H1 (cell line): ENCODE measurements around the gene RNF168. TPM values are rescaled to one million over a fixed set of nuclear protein-coding genes. Genes with fewer than 3 reads are reported as not detected.
A peak's percentile ranks its signal among the peaks of the same experiment; 100 is the strongest.

Experiments
- CTCF ChIA-PET: fragments of 300-600 bp; sonication (Branson Sonifier 250); formaldehyde crosslinking; loops from one replicate; lab custom pipeline; 2021; ENCODE audit not compliant: partially characterized antibody; lab: Charles Lee
- POLR2A ChIA-PET: fragments of 300-600 bp; sonication (Branson Sonifier 250); formaldehyde crosslinking; loops from one replicate; lab custom pipeline; 2021; ENCODE audit warnings: inconsistent platforms; ENCODE audit not compliant: partially characterized antibody; lab: Charles Lee
- DNase-seq, 2 experiments: peaks; one replicate each; pipeline versions ENCODE4 v3.0.0 to v3.0.0-alpha.2; 2010 to 2022; ENCODE audit warnings: low spot score in 2 of 2, low read depth in 1 of 2, mixed read lengths in 1 of 2
- FAIRE-seq: peaks from 2 replicates; lab custom pipeline; 2011; peaks lifted over from hg19 to GRCh38; lab: Jason Lieb, UNC
- H2AFZ ChIP-seq: 2 replicates; pipeline ENCODE4 v1.8.1; 2012; ENCODE audit warnings: low read length, inconsistent platforms
- H2AK5ac ChIP-seq: 2 replicates; pipeline ENCODE4 v1.6.1; 2013; ENCODE audit warnings: low read depth, low read length
- H2BK120ac ChIP-seq: replicated peaks from 2 replicates; pipeline ENCODE3; 2013; ENCODE audit warnings: low read depth, low read length, inconsistent platforms
- H2BK12ac ChIP-seq: 2 replicates; pipeline ENCODE4 v1.6.1; 2013; ENCODE audit warnings: low read depth, low read length
- H2BK15ac ChIP-seq: 2 replicates; pipeline ENCODE4 v1.6.1; 2013; ENCODE audit warnings: low read length
- H2BK20ac ChIP-seq: 2 replicates; pipeline ENCODE4 v1.6.1; 2013; ENCODE audit warnings: low read length
- H2BK5ac ChIP-seq: 2 replicates; pipeline ENCODE4 v1.6.1; 2013; ENCODE audit warnings: low read depth, low read length
- H3K14ac ChIP-seq: 2 replicates; pipeline ENCODE4 v1.6.1; 2013; ENCODE audit warnings: inconsistent platforms; ENCODE audit not compliant: insufficient read length
- H3K18ac ChIP-seq: 2 replicates; pipeline ENCODE4 v1.6.1; 2013; ENCODE audit warnings: low read length; ENCODE audit errors: extremely low read depth
- H3K23ac ChIP-seq: 2 replicates; pipeline ENCODE4 v1.6.1; 2013; ENCODE audit warnings: inconsistent platforms; ENCODE audit not compliant: insufficient read length
- H3K23me2 ChIP-seq: 2 replicates; pipeline ENCODE4 v1.6.1; 2013; ENCODE audit warnings: low read depth, low read length
- H3K27ac ChIP-seq: 2 replicates; pipeline ENCODE4 v1.6.1; 2011; ENCODE audit warnings: low read depth, low read length, inconsistent platforms
- H3K27me3 ChIP-seq, 4 experiments: replicated peaks in 1 of 4; 1 replicate in 1 of 4; 2 replicates in 3 of 4; pipeline versions ENCODE4 v1.6.1 to v1.8.1; 2011 to 2013; ENCODE audit warnings: low read length in 3 of 4, mild to moderate bottlenecking in 3 of 4, inconsistent platforms in 2 of 4, mixed read lengths in 2 of 4, moderate library complexity in 1 of 4; ENCODE audit not compliant: control insufficient read depth in 3 of 4, insufficient read depth in 3 of 4; ENCODE audit errors: extremely low read depth in 1 of 4
- H3K36me3 ChIP-seq, 4 experiments: 2 replicates each; pipeline versions ENCODE4 v1.6.1 to v1.8.1; 2011 to 2013; ENCODE audit warnings: mild to moderate bottlenecking in 4 of 4, low read length in 3 of 4, moderate library complexity in 2 of 4, control low read depth in 1 of 4, inconsistent platforms in 1 of 4; ENCODE audit not compliant: insufficient read depth in 4 of 4, control insufficient read depth in 2 of 4
- H3K4ac ChIP-seq: replicated peaks from 2 replicates; pipeline ENCODE3; 2013; ENCODE audit warnings: low read length, low read depth, mixed read lengths, inconsistent platforms; ENCODE audit not compliant: insufficient read length
- H3K4me1 ChIP-seq, 4 experiments: replicated peaks in 1 of 4; 1 replicate in 1 of 4; 2 replicates in 3 of 4; pipeline versions ENCODE4 v1.6.1 to v1.8.1; 2011 to 2013; ENCODE audit warnings: low read length in 3 of 4, inconsistent platforms in 2 of 4, mixed read lengths in 1 of 4; ENCODE audit not compliant: insufficient read depth in 4 of 4, control insufficient read depth in 3 of 4
- H3K4me2 ChIP-seq, 2 experiments: 2 replicates each; pipeline versions ENCODE4 v1.6.1 to v1.8.1; 2011 to 2013; ENCODE audit warnings: low read depth in 2 of 2, low read length in 2 of 2, control low read depth in 1 of 2, inconsistent platforms in 1 of 2, mild to moderate bottlenecking in 1 of 2; ENCODE audit not compliant: insufficient read depth in 1 of 2
- H3K4me3 ChIP-seq, 4 experiments: fragments of 200-600, 300-600 bp in 1 of 4; sonication (generic), shearing (Covaris generic), sonication (Bioruptor Twin) in 1 of 4; 2 replicates each; pipeline versions ENCODE4 v1.5.1 to v1.8.1; 2011 to 2016; ENCODE audit warnings: low read length in 4 of 4, low read depth in 3 of 4, control low read depth in 2 of 4, inconsistent platforms in 2 of 4, mild to moderate bottlenecking in 2 of 4, mixed read lengths in 1 of 4, moderate library complexity in 1 of 4; ENCODE audit not compliant: insufficient read depth in 2 of 4; ENCODE audit errors: extremely low read depth in 1 of 4
- H3K56ac ChIP-seq: replicated peaks from 2 replicates; pipeline ENCODE3; 2013; ENCODE audit warnings: low read depth, mild to moderate bottlenecking, mixed read lengths, low read length, inconsistent platforms; ENCODE audit not compliant: insufficient read length
- H3K79me1 ChIP-seq: 2 replicates; pipeline ENCODE4 v1.6.1; 2013; ENCODE audit warnings: low read depth, low read length, control low read depth
- H3K79me2 ChIP-seq, 2 experiments: 2 replicates each; pipeline versions ENCODE4 v1.6.1 to v1.8.1; 2012 to 2013; ENCODE audit warnings: low read length in 2 of 2, mild to moderate bottlenecking in 2 of 2, inconsistent platforms in 1 of 2; ENCODE audit not compliant: insufficient read depth in 2 of 2, control insufficient read depth in 1 of 2
- H3K9ac ChIP-seq, 4 experiments: replicated peaks in 1 of 4; 1 replicate in 1 of 4; 2 replicates in 3 of 4; pipeline versions ENCODE4 v1.6.1 to v1.8.1; 2011 to 2013; ENCODE audit warnings: low read depth in 3 of 4, low read length in 3 of 4, control low read depth in 2 of 4, mild to moderate bottlenecking in 2 of 4, moderate library complexity in 2 of 4, inconsistent platforms in 1 of 4; ENCODE audit errors: extremely low read depth in 1 of 4
- H3K9me3 ChIP-seq, 2 experiments: 2 replicates each; pipeline versions ENCODE4 v1.6.1 to v1.8.1; 2012 to 2013; ENCODE audit warnings: mild to moderate bottlenecking in 2 of 2, moderate library complexity in 2 of 2, control low read depth in 1 of 2, inconsistent platforms in 1 of 2, low read depth in 1 of 2, low read length in 1 of 2, mixed read lengths in 1 of 2; ENCODE audit not compliant: insufficient read depth in 2 of 2
- H4K20me1 ChIP-seq, 2 experiments: replicated peaks in 1 of 2; 2 replicates each; pipeline versions ENCODE3 to v1.8.1; 2011 to 2013; ENCODE audit warnings: inconsistent platforms in 2 of 2, low read length in 2 of 2, mild to moderate bottlenecking in 1 of 2; ENCODE audit not compliant: insufficient read depth in 2 of 2, control insufficient read depth in 1 of 2
- H4K5ac ChIP-seq: 2 replicates; pipeline ENCODE4 v1.6.1; 2013; ENCODE audit warnings: low read length, low read depth, mixed read lengths, inconsistent platforms; ENCODE audit not compliant: insufficient read length
- H4K8ac ChIP-seq: 2 replicates; pipeline ENCODE4 v1.8.0; 2013; ENCODE audit warnings: mild to moderate bottlenecking, moderate library complexity, low read length, inconsistent platforms; ENCODE audit not compliant: insufficient read depth; ENCODE audit errors: extremely low read depth
- H4K91ac ChIP-seq: replicated peaks from 2 replicates; pipeline ENCODE3; 2013; ENCODE audit warnings: low read length, mixed read lengths, inconsistent platforms; ENCODE audit not compliant: insufficient read length
- ASH2L ChIP-seq: fragments of 200-600, 300-600 bp; sonication (generic); IDR thresholded peaks from one replicate; pipeline ENCODE4 v1.7.1; 2017; ENCODE audit warnings: low read length
- BACH1 ChIP-seq: IDR thresholded peaks from 2 replicates; pipeline ENCODE4 v1.6.1; 2012; ENCODE audit warnings: low read length, improper control_type of control experiment
- CBX5 ChIP-seq: fragments of 300-800, 300-1000 bp; sonication (generic); IDR thresholded peaks from 2 replicates; pipeline ENCODE4 v1.7.1; 2016; ENCODE audit warnings: antibody characterized with exemption, low read length, low read depth
- CBX8 ChIP-seq: fragments of 300-800, 300-1000 bp; sonication (generic); IDR thresholded peaks from 2 replicates; pipeline ENCODE4 v1.7.1; 2016; ENCODE audit warnings: low read depth, low read length, borderline replicate concordance
- EGR1 ChIP-seq: IDR thresholded peaks from 2 replicates; pipeline ENCODE4 v1.6.1; 2011; ENCODE audit warnings: low read depth, low read length, borderline replicate concordance
- JUN ChIP-seq: IDR thresholded peaks from 2 replicates; pipeline ENCODE4 v1.6.1; 2011; ENCODE audit warnings: low read depth, mild to moderate bottlenecking, improper control_type of control experiment, low read length
- MAFK ChIP-seq: IDR thresholded peaks from 2 replicates; pipeline ENCODE4 v1.6.1; 2012; ENCODE audit warnings: low read depth, mild to moderate bottlenecking, improper control_type of control experiment, low read length
- RAD21 ChIP-seq, 2 experiments: IDR thresholded peaks in 1 of 2; conservative IDR thresholded peaks in 1 of 2; 2 replicates each; pipeline ENCODE4 v1.6.1; 2011; ENCODE audit warnings: low read depth in 2 of 2, low read length in 2 of 2, improper control_type of control experiment in 1 of 2, inconsistent platforms in 1 of 2, mild to moderate bottlenecking in 1 of 2, moderate library complexity in 1 of 2
- SAP30 ChIP-seq: fragments of 300-600 bp; sonication (generic); IDR thresholded peaks from 2 replicates; pipeline ENCODE4 v1.7.1; 2012; ENCODE audit warnings: low read length, moderate library complexity, mild to moderate bottlenecking, inconsistent platforms; ENCODE audit not compliant: insufficient read depth, insufficient replicate concordance
- SUZ12 ChIP-seq: fragments of 200-600 bp; sonication (generic); IDR thresholded peaks from 2 replicates; pipeline ENCODE4 v1.6.1; 2012; ENCODE audit warnings: mild to moderate bottlenecking, inconsistent platforms, low read length, moderate library complexity, mixed read lengths
- WGBS, 2 experiments: shearing (Covaris generic) in 1 of 2; methylation state at CpG; one replicate each; pipeline versions ENCODE4 v1.1.6 to v1.1.7; 2013 to 2015; ENCODE audit warnings: low lambda C conversion rate in 2 of 2, mixed read lengths in 2 of 2, inconsistent platforms in 1 of 2, low coverage in 1 of 2, missing lambda C conversion rate in 1 of 2; ENCODE audit not compliant: insufficient replicate concordance in 2 of 2, insufficient coverage in 1 of 2, insufficient read length in 1 of 2; ENCODE audit errors: extremely low coverage in 1 of 2, missing lambda C conversion rate in 1 of 2; 5-methylcytosine and 5-hydroxymethylcytosine counted together
- polyA plus RNA-seq, 7 experiments: library from polyadenylated mRNA; depleted of rRNA in 3 of 7; stranded (reverse) in 5 of 7; unstranded in 2 of 7; fragments of >200 nt in 5 of 7; fragments of 200-250 nt in 2 of 7; gene quantifications; 1 replicate in 5 of 7; 2 replicates in 1 of 7; 4 replicates in 1 of 7; pipeline versions ENCODE4 v1.2.1 to v1.2.3, GENCODE V29; 2011 to 2013; ENCODE audit warnings: missing spikeins in 2 of 7, mixed read lengths in 2 of 7
- total RNA-seq: library from RNA; stranded (reverse); fragmentation: NEBNext Ultra II Directional; extraction: Animal tissue kit (Norgen Biotek cat#: 25700); gene quantifications from 2 replicates; pipeline ENCODE4 v1.2.1, GENCODE V29; 2021
- TF ChIP-seq, protein P1 (sequence below): IDR thresholded peaks from 2 replicates; pipeline ENCODE4 v1.6.1; 2011; ENCODE audit warnings: low read depth, mild to moderate bottlenecking, low read length; ENCODE audit not compliant: insufficient read depth

The RNF168 gene
- total and polyA plus RNA-seq, 2 of the 8 experiments (the other 6 are each of a cell fraction or from before 2014, with no cell fraction given), result 6.3 to 63.5 TPM

DNA sequence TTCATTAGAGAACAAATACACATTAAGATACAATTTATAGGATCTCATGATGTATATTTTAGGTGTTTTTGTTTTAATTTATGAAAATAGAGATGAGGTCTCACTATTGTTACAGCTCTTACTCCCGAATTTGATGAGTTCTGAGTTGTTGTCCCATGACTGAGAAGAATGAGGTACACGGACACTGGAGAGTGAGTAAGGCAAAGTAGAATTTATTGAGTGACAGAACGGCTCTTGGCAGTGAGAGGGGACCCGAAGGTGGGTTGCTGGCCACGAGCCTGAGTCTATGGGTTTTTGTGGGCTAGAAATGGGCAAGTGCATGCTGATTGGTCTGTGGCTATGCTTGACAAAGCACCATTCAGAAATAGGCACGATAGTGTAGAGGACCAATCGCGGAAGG, 3.1 kb upstream of the RNF168 start:
- 94% methylated on average over 8 of the region's 8 CpGs; no CpG with 5 or more reads in 1 of the 2 experiments for WGBS, 2 experiments
- Histone ChIP-seq H3K23me2 (peaks cover 5% of the 10 kb centered on the region; the same call in 1 of the 2 replicates), H4K5ac (no peak overlapping the region), H2AK5ac (no peak overlapping the region), H3K14ac (no peak overlapping the region), H2BK12ac (no peak overlapping the region), H3K56ac (no peak overlapping the region), H2BK20ac (no peak overlapping the region), H3K9ac (no peak overlapping the region), H4K91ac (no peak overlapping the region), H3K27me3 (no peaks in the 10 kb centered on the region), H3K79me2 (peaks cover 3 to 15% of the 10 kb centered on the region in 2 experiments), H3K36me3 (no peaks in the 10 kb centered on the region), H4K20me1 (peaks cover 2 to 4% of the 10 kb centered on the region in 2 experiments), H4K8ac (no peak overlapping the region), H3K18ac (no peak overlapping the region), H3K79me1 (0 out of 2 replicates have a peak, but pooled peaks cover 4% of the 10 kb centered on the region), H3K4ac (no peak overlapping the region), H3K4me1 (no peaks in the 10 kb centered on the region), H3K27ac (no peak overlapping the region), H3K4me3 (no peak overlapping the region), H2BK5ac (no peak overlapping the region), H3K9me3 (no peaks in the 10 kb centered on the region), H3K4me2 (no peak overlapping the region), H3K23ac (no peak overlapping the region), H2BK15ac (no peak overlapping the region), H2BK120ac (no peak overlapping the region), H2AFZ (0 out of 2 replicates have a peak overlapping the region, but pooled peaks have one; percentile 84)
- ChIA-PET POLR2A (no interaction called here), CTCF (interaction anchor here (2.5 to 5.3 kb wide), 2 partner anchors 16 to 22 kb away, joined by 9 to 40 read pairs; no protein-coding TSS in a partner anchor)
- FAIRE-seq (no peak), DNase-seq (no peak)
- no peak for TF ChIP-seq ASH2L
- TF ChIP-seq CBX8, result no peak
- TF ChIP-seq BACH1, result no peak
- no peak for TF ChIP-seq MAFK
- TF ChIP-seq JUN, result no peak
- no peak for TF ChIP-seq SUZ12
- TF ChIP-seq RAD21 (IDR thresholded peaks at IDR 0.05 in 1 of 2, conservative IDR thresholded peaks at IDR 0.05 in 1 of 2; ENCODE audit: low read depth in 2 of 2, low read length in 2 of 2), result no peak
- TF ChIP-seq CBX5, result no peak
- no peak for TF ChIP-seq EGR1
- TF ChIP-seq, protein P1, sequence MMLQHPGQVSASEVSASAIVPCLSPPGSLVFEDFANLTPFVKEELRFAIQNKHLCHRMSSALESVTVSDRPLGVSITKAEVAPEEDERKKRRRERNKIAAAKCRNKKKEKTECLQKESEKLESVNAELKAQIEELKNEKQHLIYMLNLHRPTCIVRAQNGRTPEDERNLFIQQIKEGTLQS, result no peak
- TF ChIP-seq SAP30, result no peak
